Measurements from ENCODE around the gene AKIP1.
"Not testable (repeated sequence)": the region's sequence is repeated elsewhere in the genome, so short reads cannot be mapped to it uniquely, and the experiment has no call there.

AKIP1 gene

GRCh38 chr11:8911029-8911823 is at the start of gene AKIP1:
Gene AKIP1 (plus strand): TSS chr11:8911189. CDS start chr11:8911450, 261 bp downstream.
- peak; percentile 94 for DNase-seq (ENCODE audit: low read depth in 2 of 2)

GRCh38 chr11:8863838-8864237 is 47.2 kb upstream of the AKIP1 start:
- DNase-seq (ENCODE audit: low read depth in 2 of 2), result peak in 1 of 2 experiments; percentile 12

- DNase-seq (ENCODE audit: low read depth in 2 of 2), result no peak
Observed at GRCh38 chr11:8865304-8865703, 45.7 kb upstream of the AKIP1 start.

GRCh38 chr11:8867035-8867434 is 44.0 kb upstream of the AKIP1 start:
- DNase-seq (ENCODE audit: low read depth in 2 of 2), result no peak

GRCh38 chr11:8867931-8868631 is 42.9 kb upstream of the AKIP1 start:
- DNase-seq (ENCODE audit: low read depth in 2 of 2), result peak in 1 of 2 experiments; percentile 32

GRCh38 chr11:8870411-8871170 is 40.4 kb upstream of the AKIP1 start:
- DNase-seq (ENCODE audit: low read depth in 2 of 2), result peak; percentile 39 to 43

GRCh38 chr11:8871171-8871775 is 39.7 kb upstream of the AKIP1 start:
- peak; percentile 92 to 95 for DNase-seq (ENCODE audit: low read depth in 2 of 2)

GRCh38 chr11:8871962-8872361 is 39.0 kb upstream of the AKIP1 start:
- DNase-seq (ENCODE audit: low read depth in 2 of 2), result no peak

GRCh38 chr11:8873741-8874405 is 37.1 kb upstream of the AKIP1 start:
- DNase-seq (ENCODE audit: low read depth in 2 of 2), result no peak

GRCh38 chr11:8878771-8879170 is 32.2 kb upstream of the AKIP1 start:
- no peak for DNase-seq (ENCODE audit: low read depth in 2 of 2)

- DNase-seq (ENCODE audit: low read depth in 2 of 2), result not testable (repeated sequence)
Observed at GRCh38 chr11:8881585-8881984, 29.4 kb upstream of the AKIP1 start.

GRCh38 chr11:8886322-8886721 is 24.7 kb upstream of the AKIP1 start:
- DNase-seq (ENCODE audit: low read depth in 2 of 2), result no peak

- DNase-seq (ENCODE audit: low read depth in 2 of 2), result not testable (repeated sequence)
Observed at GRCh38 chr11:8891185-8891584, 19.8 kb upstream of the AKIP1 start.

- DNase-seq (ENCODE audit: low read depth in 2 of 2), result no peak
Observed at GRCh38 chr11:8899119-8899753, 11.8 kb upstream of the AKIP1 start.

GRCh38 chr11:8905528-8906165 is 5.3 kb upstream of the AKIP1 start:
- peak; percentile 58 to 61 for DNase-seq (ENCODE audit: low read depth in 2 of 2)

GRCh38 chr11:8907116-8907515 is 3.9 kb upstream of the AKIP1 start:
- no peak for DNase-seq (ENCODE audit: low read depth in 2 of 2)

GRCh38 chr11:8908099-8908498 is 2.9 kb upstream of the AKIP1 start:
- DNase-seq (ENCODE audit: low read depth in 2 of 2), result no peak

- DNase-seq (ENCODE audit: low read depth in 2 of 2), result no peak
Observed at GRCh38 chr11:8910649-8911026, 351 bp upstream of the AKIP1 start.

GRCh38 chr11:8913961-8914660 is 3.1 kb downstream of the AKIP1 start:
- no peak for DNase-seq (ENCODE audit: low read depth in 2 of 2)

GRCh38 chr11:8914661-8915018 is 3.7 kb downstream of the AKIP1 start:
- DNase-seq (ENCODE audit: low read depth in 2 of 2), result no peak
